Measurements from ENCODE around the gene HMGCR.

Gene HMGCR

GRCh38 chr5:75340714-75341478, 3.9 kb downstream of the HMGCR start:
- H3K4me3 ChIP-seq (ENCODE audit: low read length), result peak overlapping the region; percentile 10
- TF ChIP-seq, protein P1, sequence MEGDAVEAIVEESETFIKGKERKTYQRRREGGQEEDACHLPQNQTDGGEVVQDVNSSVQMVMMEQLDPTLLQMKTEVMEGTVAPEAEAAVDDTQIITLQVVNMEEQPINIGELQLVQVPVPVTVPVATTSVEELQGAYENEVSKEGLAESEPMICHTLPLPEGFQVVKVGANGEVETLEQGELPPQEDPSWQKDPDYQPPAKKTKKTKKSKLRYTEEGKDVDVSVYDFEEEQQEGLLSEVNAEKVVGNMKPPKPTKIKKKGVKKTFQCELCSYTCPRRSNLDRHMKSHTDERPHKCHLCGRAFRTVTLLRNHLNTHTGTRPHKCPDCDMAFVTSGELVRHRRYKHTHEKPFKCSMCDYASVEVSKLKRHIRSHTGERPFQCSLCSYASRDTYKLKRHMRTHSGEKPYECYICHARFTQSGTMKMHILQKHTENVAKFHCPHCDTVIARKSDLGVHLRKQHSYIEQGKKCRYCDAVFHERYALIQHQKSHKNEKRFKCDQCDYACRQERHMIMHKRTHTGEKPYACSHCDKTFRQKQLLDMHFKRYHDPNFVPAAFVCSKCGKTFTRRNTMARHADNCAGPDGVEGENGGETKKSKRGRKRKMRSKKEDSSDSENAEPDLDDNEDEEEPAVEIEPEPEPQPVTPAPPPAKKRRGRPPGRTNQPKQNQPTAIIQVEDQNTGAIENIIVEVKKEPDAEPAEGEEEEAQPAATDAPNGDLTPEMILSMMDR (IDR thresholded peaks at IDR 0.05; ENCODE audit: insufficient read depth, low read depth, low read length, missing control alignments), result no peak
- DNase-seq (ENCODE audit: low read depth), result peak; percentile 97

- TF ChIP-seq, protein P1 (IDR thresholded peaks at IDR 0.05; ENCODE audit: insufficient read depth, low read depth, low read length, missing control alignments), result no peak
- H3K4me3 ChIP-seq (ENCODE audit: low read length), result no peak overlapping the region
- no peak for DNase-seq (ENCODE audit: low read depth)
These were observed 4.9 kb downstream of the HMGCR start for GRCh38 chr5:75341934-75342333.

GRCh38 chr5:75342836-75343235, 5.8 kb downstream of the HMGCR start:
- peak; percentile 30 for DNase-seq (ENCODE audit: low read depth)
- TF ChIP-seq, protein P1 (IDR thresholded peaks at IDR 0.05; ENCODE audit: insufficient read depth, low read depth, low read length, missing control alignments), result no peak
- H3K4me3 ChIP-seq (ENCODE audit: low read length), result no peak overlapping the region

DNA sequence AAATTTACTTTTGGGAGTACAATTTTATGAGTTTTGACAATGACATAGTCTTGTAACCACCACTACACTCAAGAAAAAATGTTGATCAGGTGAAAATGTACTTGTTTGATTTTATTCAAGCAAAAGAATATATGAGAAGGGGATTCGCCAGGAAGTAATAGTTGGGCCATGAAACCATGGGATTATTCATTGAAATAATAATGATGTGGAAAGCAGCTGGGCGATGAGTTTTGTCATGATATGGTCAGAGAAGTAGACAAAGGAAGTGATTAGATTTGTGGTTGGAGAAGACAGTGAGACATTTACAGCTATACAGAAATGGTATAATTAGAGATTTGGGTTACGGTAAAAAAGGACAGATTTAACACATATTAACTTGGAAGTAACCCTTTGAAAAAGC, 11.2 kb downstream of the HMGCR start:
- DNase-seq (ENCODE audit: low read depth), result no peak
- H3K4me3 ChIP-seq (ENCODE audit: low read length), result no peak overlapping the region
- TF ChIP-seq, protein P1 (IDR thresholded peaks at IDR 0.05; ENCODE audit: insufficient read depth, low read depth, low read length, missing control alignments), result no peak

DNA sequence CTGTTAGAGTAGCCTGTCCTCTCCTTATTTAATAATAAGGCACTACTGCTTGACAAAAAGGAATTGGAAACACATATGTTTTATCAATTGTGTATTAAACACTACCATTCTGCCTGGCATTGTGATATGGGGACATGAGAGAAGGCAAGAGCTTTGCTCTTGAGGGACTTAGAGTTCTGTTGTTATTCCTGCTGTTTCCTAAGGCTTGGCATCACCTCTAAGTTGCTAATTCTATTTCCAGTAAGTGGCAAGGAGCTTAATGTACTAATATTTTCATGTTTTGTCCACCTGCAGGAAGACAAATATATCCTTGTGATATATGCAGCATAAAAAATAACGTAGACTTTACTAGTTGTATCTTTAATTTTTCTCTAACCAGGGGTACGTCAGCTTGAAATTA, 12.6 kb downstream of the HMGCR start:
- TF ChIP-seq, protein P1 (IDR thresholded peaks at IDR 0.05; ENCODE audit: insufficient read depth, low read depth, low read length, missing control alignments), result no peak
- no peak overlapping the region for H3K4me3 ChIP-seq (ENCODE audit: low read length)
- DNase-seq (ENCODE audit: low read depth), result no peak

- TF ChIP-seq, protein P1 (IDR thresholded peaks at IDR 0.05; ENCODE audit: insufficient read depth, low read depth, low read length, missing control alignments), result no peak
- no peak for DNase-seq (ENCODE audit: low read depth)
- no peak overlapping the region for H3K4me3 ChIP-seq (ENCODE audit: low read length)
These were observed 14.3 kb downstream of the HMGCR start for GRCh38 chr5:75351139-75351926.

Data from epithelial cell of esophagus (primary cell).